NCI-H82 (cell line): ENCODE measurements around the gene CXADR.

Experiments used
- DNase-seq: peaks from one replicate; lab custom pipeline; 2025; lab: John Stamatoyannopoulos, UW

CXADR gene

DNA sequence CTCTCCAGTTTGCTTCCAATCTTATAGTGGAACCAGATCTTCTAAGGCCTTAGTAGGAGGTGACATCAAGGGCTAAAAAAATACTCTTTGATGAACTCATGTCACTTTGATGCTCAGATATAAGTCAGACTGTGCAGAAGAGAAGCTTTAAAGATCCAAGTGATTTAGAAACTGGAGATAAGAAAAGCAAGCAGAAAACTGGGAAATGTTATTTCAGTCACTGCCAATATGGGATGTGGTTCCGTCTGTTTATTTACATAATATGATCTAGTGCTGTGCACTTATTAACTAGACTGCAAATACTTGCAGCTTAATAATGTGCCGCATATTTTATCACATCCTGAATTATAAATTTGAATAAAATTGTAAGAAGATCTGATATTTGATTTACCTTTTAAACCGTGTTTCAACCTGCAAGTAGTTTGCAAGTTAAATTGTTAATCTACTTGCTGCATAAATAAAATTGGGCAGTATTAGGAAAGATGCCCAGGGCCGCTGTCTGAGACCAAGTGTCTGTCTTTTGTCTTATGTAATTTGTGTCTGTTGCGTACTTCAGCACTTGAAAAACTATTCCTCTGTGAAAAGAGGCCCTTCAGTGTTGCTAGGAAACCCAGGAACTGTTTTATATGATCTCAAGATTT is 29.6 kb downstream of the CXADR start:
- no peak for DNase-seq

DNA sequence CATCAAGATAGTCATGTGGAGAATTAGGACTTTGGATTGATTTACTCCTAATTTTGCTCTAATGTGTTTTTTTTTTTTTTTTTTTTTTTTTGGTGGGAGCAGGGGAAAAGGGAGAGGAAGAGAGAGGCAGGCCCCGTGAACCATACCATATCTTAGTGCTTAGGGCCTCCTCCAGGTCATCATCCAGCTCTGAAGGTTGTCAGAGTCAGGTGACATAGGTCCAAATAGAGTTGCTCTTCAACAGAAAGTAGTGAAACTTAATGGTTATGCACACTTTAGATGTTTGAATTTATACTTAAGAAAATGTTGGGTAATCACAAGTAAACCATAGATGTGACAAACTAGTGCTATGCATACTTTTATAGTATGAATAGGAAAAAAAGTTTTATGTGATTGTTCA is 32.2 kb downstream of the CXADR start:
- DNase-seq: no peak

DNA sequence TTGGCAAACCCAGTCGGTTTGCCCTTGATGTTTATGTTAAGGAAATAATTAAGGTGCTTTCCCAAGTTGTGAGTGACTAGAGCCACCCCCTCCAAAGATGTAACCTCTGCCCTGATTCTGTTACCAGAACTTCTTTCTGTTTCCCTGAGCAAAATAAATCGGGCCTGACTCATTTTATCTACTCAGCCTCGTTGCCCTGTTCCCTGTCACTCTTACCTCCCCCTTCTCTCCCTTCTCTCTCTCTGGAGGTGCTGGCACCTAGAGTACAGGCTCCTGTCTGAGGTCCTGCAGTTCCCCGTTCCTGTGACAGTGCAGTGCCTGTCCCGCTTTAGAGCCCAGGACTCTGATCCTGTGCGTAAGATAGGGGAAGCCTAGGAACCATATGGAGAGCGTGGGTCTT is 35.4 kb downstream of the CXADR start:
- no peak for DNase-seq

DNA sequence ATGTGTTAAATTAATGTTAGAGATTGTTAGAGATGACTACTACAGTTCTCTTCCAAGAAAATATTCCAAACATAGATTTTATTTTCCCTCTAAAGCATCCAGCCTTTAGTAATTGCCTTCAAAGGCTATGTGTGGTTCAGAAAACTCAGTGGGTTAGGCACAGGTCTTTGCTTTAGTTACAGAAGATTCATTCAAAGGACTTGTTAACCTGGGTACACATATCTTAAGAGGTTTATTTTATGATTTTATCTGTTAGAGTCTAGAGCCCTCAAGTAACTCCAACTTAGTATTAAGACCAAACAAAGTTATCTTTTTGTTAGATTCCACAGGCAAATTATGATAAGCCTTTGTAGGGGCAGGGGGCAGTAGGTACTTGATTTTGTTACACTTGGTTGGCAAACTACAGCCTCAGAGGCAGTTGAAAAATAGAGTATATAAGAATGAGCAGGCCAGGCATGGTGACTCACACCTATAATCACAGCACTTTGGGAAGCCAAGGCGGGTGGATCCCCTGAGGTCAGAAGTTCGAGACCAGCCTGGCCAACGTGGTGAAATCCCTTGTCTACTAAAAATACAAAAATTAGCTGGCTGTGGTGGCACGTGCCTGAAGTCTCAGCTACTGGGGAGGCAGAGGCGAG is 37.9 kb downstream of the CXADR start:
- no peak for DNase-seq

DNA sequence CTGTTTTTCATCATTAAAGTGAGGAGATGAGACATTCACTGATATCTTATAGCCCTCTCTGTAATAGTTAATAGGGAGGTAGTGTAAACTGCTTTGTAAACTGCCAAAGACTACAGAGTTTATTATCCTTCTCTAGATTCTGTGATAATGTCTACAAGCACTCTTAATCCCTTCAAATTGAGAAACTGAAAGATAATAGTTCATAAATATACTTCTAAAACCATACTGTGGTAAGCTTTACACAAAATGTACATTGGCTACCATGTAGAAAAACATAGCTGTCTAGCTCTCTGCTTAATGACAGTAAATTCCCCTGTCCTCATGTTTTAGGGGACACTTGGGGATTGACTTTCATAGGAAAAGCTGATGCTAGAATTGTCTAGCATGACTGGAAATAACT is 39.6 kb downstream of the CXADR start:
- no peak for DNase-seq

DNA sequence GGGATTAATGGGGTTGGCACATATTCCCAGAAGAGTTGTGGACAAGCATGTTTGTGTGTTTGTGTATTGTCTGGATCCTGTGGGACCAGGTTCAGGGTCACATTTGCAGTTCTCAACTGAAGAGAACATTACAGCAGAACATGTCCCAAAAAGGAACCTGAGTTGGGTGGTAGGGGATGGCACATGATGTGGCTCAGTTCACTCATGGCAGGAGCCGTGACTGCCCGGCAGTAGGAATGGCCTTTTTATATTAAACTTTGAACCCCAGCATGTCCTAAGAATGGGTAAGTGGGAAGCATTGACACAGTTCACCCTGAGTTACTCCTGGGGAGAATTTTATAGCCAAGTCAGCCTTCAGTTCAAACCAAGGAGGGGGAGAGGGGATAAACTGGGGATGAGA is 41.3 kb downstream of the CXADR start:
- no peak for DNase-seq

DNA sequence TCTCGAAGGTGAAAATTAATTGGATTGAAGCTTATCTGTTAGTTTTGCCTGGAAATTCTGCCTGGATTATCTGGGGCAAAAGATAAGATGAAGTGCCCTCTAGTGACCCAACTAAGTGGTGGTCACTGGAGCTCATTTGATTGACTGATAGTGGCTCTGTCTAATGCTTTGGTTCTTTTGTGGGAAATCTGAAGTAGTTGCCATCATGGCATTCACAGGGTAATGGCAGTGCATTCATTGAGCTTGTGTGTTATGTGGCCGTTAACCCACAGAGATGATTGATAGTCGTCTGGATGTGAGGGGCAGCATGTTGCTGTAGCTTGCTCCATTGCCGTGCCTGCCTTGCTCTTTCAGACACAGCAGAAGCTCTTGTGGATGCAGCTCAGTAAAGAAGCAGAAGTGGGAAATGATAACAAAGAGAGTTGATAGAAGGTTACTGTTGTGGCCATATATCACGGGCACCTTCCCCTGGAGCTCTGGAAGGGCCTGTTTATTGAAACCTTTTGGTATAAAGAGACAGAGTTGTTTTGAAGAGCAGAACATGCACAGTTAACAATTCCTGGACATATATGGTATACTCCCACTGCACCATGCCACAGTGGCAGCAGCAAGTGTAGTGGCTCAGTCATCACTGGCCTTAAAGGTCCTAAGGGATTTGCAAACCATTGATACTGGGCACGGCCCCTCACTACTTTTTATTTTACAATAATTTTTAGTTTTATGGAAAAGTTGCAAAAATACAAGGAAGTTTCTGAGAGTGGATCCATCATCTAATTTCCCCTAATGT is 42.0 kb downstream of the CXADR start:
- peak; percentile 64 for DNase-seq

DNA sequence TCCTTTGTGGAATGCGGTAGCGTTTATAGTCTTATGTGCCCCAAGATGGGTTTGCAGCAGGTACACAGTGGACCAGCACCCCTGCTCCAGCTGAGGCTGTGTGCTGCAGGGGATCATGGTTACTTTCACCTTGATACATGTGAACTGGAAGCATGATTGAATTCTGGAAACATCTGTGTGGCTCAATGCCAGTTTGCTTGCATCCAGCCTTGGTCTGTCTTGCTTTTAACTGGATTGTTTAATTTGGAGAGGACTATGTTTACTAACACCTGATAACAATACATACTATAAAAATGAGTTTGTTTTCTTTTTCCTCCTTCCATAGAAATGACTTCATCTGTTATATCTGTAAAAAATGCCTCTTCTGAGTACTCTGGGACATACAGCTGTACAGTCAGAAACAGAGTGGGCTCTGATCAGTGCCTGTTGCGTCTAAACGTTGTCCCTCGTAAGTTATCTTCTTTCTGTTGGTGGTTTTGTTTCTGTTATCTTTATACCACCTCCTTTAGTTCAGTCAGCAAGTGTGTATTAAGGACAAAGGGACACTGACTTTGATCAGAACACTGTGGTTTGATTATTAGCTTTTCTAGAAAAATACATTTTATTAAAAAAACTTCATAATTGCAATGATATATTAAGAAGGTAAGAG is 47.7 kb downstream of the CXADR start:
- DNase-seq: no peak

DNA sequence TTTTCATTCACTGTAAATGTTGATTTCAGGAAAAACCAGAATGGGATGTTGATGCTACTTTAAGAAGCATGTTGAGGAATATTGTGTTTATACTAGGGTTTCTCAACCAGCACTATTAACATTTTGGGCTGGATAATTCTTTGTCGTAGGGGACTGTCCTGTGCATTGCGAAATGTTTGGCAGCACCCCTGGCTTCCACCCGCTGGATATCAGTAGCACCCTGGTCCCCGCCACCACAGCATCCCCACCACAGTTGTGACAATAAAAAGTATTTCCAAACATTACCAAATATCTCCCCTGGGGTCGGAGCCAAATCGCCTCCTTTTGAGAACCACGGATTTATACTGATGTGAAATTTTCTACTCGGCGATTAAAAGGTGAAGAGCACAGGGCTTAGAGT is 57.9 kb downstream of the CXADR start:
- no peak for DNase-seq

DNA sequence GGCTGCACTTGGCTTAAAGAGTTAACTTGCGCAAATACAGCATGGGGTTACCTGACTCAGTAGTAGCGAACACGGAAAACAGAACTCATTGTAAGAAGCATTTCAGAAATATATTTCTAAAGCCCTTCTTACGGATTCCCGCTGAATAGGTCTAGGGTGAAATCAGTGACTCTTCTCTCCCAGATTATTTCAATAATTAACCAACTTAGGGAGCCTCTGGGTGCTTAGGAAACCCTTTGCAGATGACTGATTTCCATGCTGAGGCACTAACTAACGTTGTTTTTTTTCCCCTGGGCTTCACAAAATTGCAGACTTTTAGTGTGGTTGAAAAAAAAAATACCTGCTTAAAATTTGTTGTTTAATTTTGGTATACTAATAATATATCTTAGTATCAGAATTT is 59.6 kb downstream of the CXADR start:
- DNase-seq: no peak

DNA sequence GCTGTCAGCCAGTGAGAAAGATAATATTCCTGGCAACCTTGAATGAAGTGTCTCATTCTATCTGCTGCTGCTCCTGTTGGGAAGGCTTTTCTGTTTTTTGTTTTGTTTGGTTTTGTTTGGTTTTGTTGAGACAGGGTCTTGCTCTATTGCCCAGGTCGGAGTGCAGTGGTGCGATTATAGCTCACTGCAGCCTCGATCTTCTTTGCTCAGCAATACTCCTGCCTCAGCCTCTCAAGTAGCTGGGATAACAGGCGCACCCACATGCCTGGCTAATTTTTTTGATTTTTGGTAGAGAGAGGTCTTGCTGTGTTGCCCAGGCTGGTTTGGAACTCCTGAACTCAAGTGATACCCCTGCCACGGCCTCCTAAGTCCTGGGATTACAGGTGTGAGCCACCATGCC is 62.2 kb downstream of the CXADR start:
- no peak for DNase-seq

DNA sequence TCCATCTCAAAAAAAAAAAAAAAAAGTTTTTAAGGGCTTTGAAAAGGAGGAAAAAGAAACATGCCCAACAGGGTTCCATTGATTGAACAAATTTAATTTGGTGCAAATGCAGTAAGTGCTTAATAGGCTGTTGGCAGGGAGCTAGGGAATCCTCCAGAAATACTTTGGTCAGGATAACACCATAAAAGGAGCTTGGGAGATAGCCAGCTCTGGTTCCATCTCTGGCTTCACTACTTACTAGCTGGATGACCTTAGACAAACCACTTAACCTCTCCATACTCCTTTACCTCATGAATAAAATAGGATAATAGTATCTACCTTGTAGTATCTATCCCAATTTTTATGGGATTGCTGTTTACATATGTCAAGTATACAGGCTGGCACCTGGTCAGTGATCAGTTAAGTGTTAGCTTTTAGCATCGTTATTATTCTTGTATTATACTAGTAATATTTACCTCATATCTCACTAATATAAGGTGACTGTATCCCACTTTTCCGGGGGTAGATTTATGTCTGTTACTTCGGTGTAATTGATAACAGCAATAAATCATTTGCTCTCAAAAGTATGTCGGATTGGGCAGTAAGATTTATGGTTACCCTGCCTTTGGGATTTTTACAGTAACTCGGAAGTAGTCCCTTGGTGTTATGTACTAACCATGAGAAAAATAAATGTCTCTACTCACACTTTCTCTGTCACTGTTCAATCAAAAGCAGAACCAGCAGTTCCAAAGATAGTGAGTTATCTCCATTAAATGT is 63.4 kb downstream of the CXADR start:
- DNase-seq: no peak

DNA sequence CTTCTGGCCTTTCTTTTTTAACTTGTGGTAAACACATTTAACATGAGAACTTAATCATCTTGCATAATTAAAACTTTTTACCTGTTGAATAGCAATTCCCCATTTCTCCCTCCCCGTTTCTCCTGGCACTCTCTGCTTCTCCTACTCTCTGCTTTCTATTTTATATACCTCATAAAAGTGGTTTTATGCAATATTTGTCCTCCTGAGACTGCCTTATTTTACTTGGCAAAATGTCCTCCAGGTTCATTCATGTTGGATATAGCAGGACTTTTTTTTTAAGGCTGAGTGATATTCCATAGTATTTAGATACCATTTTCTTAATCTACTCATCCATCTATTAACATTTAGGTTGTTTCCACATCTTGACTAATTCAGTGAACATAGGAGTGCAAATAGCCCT is 64.9 kb downstream of the CXADR start:
- no peak for DNase-seq

DNA sequence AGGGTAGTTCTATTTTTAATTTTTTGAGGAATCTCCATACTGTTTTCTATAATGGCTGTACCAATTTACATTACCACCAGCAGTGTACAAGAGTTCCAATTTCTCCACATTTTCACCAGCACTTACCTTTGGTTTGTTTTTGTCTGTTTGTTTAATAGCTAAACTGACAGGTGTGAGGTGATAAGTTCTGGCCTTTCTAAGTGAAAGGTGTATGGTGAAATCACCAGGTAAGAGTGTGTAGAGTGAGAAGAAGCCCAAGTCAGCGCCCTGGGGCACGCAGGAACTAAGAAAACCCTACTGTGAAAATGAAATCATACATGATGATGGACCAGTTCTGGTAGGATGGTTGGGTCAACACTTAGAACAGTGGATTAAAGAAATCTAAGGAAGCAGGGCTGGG is 65.3 kb downstream of the CXADR start:
- no peak for DNase-seq

DNA sequence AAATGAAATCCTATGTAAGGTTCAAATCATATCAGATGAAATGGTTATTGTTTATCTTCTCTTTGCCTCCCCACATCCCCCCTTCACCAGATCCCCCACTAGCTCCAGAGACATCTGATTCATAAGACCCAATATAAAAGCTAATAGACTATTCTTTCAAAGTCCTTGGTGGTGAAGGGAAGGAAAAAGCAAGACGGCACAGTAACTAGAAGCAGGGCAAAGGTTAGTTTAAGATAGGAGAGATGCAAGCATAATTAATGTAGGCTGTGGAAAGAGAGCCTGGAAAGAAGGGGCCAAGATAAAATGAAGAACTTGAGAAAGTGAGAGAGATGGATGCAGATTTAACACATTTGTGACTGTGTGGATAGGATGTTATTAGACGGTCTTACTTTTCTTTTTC is 66.0 kb downstream of the CXADR start:
- DNase-seq: no peak

DNA sequence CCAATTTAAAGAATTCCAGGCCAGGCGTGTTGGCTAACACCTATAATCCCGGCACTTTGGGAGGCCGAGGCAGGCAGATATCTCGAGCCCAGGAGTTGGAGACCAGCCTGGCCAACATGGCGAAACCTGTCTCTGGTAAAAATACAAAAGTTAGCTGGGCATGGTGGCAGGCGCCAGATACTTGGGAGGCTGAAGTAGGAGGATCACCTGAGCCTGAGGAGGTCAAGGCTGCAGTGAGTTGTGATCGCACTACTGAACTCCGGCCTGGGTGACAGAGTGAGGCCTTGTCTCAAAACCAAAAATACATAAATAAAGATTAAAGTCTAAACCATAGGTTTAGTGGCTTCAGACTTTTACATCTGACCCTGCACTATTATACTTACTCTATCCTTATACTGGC is 67.5 kb downstream of the CXADR start:
- DNase-seq: no peak

DNA sequence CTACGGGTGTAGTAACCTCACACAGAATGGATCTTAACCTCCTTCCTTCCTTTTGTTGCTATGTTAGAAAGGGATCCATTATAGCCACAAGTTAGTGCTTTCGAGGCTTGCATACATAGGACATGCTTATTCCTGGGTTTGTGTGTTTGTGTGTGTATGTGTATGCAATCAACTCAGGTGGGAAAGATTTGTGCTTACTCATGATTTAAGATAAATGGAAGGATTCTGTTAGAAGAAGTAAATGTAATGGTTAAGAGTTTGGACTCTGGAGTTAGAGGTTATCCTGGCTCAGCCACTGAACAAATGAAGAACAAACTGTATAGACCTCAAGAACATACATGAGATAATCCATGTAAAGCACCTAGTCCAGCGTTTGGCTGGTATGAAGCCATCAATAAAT is 71.1 kb downstream of the CXADR start:
- no peak for DNase-seq

DNA sequence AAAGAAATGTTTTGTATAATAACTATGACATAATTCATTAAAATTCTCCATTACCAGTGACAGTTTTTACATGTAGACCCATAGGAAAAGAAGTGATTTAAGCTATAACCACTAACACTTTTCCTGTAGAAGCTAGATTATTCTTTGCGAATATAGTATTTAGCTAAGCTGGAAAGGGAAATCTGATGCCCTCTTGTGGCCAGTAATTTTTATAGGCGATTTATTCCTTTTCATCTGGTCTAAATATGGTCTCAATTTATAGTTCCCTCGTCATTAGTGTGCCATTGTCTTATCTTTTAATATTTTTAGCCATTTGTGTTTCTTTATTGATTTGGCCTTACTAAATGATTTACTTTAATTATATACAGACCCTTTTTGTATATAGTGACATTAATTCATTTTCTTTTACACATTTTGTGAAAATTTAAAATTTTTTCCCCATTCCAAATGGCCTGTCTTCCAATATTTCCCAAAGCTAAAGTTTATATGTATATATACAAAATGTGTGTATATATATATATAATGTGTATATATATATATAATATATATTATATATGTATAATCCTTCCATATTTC is 73.1 kb downstream of the CXADR start:
- peak; percentile 69 for DNase-seq

DNA sequence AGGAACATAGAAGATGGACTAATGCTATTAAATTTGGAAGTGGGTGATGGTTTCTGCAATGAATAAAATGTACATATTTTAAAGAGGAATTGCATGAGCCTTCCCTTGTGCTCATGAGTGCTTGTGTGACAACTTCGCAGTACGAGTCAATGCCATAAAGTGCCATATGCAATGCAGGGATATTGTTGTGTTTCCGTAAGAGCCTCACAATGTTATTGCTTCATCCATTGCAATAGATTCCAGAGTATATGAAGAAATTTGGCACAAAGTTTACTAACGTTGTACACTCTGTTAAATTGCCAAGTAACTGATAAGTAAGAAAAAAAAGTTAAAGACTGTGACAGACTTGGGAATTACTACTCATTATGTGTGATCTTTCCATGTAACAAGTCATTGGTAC is 77.6 kb downstream of the CXADR start:
- DNase-seq: no peak

DNA sequence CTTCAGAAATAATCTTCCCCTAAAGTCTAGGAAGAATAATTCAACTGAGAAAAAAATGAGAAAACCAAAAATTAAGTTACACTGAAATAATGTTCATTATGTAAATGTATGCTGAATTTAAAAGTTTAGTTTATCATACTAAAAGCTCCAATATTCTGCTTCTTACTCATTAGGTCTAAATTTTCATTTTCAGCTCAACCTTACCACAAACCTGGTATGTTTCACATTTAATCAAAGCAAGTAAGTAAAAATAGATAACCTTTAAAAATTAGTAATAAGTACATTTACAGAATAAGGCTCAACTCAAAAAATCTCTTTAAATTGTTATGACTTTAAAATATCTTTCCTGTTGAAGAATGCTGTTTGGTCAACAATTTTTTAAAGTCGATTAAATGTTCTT is 84.8 kb downstream of the CXADR start:
- DNase-seq: no peak

DNA sequence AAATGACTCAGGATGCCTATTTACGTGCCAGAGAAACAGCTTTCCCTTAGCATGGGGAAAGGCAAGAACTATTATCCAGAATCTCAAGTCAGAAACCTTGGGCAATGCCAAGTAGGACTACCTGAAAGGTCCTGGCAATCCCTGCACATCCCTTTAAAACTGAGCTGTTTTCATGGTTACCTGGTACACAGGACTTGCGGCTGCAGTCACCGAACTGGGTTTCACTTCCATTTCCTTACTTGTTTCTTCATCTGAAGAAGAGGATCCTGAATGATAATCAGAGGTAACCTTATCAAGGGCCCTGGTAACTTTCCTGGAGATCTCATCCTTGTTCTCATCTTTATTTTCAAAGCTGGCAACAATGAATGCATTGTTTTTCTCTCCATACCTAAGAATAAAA is 85.6 kb downstream of the CXADR start:
- DNase-seq: no peak

DNA sequence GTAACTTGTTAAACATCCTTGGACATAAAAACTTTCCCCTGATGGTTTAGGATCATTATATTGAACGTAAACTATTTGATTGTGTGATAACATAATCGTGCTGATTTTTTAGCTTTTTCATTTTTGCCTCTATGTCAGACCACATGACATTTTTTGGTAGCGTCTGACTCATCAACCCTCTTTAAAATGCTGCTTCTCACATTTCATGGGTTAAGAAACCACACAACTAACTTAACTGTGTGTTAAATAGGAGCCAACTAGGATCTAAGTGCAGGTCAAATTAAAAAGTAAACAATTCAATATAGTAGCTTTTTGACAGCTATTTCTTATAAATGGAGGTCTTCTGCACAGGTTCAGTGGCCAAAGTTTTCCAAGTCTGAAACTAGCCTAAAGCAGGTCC is 90.0 kb downstream of the CXADR start:
- no peak for DNase-seq
